GM13976 (cell line): ENCODE data around the gene B2M.
A peak's percentile ranks its signal among the peaks of the same experiment; 100 is the strongest.
"Not testable (repeated sequence)": the region's sequence is repeated elsewhere in the genome, so short reads cannot be mapped to it uniquely, and the experiment has no call there.

Source experiments
- DNase-seq: peaks from one replicate; pipeline ENCODE4 v3.0.0; 2012; ENCODE audit warnings: low spot score
- in situ Hi-C: fragments of 300-500 bp; cut with MboI; formaldehyde crosslinking; loops from one replicate; pipeline ENCODE4 v1.12.0; 2022; ENCODE audit warnings: low sequenced_read_pairs, mixed read lengths, inconsistent platforms; ENCODE audit not compliant: unreplicated experiment
- TF ChIP-seq, protein P1 (sequence below): IDR thresholded peaks from 2 replicates; pipeline ENCODE4 v1.5.1; 2012; ENCODE audit warnings: borderline replicate concordance, mild to moderate bottlenecking; ENCODE audit not compliant: insufficient read depth; ENCODE audit errors: extremely low read depth, missing control alignments, control extremely low read depth

Gene B2M

GRCh38 chr15:44727485-44728231, 16.3 kb downstream of the B2M start:
- in situ Hi-C loops, result no loop called here
- TF ChIP-seq, protein P1, sequence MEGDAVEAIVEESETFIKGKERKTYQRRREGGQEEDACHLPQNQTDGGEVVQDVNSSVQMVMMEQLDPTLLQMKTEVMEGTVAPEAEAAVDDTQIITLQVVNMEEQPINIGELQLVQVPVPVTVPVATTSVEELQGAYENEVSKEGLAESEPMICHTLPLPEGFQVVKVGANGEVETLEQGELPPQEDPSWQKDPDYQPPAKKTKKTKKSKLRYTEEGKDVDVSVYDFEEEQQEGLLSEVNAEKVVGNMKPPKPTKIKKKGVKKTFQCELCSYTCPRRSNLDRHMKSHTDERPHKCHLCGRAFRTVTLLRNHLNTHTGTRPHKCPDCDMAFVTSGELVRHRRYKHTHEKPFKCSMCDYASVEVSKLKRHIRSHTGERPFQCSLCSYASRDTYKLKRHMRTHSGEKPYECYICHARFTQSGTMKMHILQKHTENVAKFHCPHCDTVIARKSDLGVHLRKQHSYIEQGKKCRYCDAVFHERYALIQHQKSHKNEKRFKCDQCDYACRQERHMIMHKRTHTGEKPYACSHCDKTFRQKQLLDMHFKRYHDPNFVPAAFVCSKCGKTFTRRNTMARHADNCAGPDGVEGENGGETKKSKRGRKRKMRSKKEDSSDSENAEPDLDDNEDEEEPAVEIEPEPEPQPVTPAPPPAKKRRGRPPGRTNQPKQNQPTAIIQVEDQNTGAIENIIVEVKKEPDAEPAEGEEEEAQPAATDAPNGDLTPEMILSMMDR, result no peak

GRCh38 chr15:44728232-44728575, 16.9 kb downstream of the B2M start:
- DNase-seq, in situ Hi-C loops: not testable (repeated sequence)

More at GRCh38 chr15:44727485-44728231, 16.3 kb downstream of the B2M start:
- no peak for DNase-seq

GRCh38 chr15:44728576-44729407, 17.5 kb downstream of the B2M start:
- in situ Hi-C loops, result no loop called here
- peak; percentile 88 for DNase-seq
- TF ChIP-seq, protein P1, result no peak

DNA sequence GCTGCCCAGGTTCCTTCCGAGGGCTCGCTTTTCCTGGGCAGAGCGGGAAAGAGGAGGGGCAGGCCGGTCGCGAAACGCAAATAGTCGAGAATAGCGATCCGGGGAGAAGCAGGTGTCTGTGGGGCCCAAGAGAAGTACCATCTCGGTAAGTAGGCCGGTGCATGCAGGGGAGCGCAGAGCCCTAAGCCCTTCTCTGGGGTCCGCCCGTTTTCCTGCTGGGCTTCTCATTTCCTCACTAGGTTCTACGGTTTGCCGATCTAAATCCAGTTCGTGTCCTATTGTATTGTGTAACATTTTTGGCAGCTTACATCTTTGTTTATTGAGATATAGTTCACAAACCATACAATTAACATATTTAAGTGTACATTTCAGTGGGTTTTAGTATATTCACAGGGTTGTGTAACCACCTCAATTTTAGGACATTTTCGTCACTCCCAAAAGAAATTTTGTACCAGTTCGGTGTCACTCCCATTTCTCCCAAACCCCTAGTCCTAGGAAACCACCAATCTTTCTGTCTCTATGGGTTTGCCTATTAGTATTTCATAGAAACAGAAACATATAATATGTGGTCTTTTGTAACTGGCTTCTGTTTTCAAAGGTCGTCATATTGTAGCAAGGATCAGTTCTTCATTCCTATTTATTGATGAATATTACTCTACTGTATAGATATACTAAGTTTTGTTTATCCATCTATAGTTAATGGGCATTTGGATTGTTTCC, 18.3 kb downstream of the B2M start:
- DNase-seq, result no peak
- in situ Hi-C loops, result loop anchor here (10.0 kb wide), 1 partner anchor 145 kb away; no protein-coding TSS in a partner anchor
- TF ChIP-seq, protein P1, result no peak

DNA sequence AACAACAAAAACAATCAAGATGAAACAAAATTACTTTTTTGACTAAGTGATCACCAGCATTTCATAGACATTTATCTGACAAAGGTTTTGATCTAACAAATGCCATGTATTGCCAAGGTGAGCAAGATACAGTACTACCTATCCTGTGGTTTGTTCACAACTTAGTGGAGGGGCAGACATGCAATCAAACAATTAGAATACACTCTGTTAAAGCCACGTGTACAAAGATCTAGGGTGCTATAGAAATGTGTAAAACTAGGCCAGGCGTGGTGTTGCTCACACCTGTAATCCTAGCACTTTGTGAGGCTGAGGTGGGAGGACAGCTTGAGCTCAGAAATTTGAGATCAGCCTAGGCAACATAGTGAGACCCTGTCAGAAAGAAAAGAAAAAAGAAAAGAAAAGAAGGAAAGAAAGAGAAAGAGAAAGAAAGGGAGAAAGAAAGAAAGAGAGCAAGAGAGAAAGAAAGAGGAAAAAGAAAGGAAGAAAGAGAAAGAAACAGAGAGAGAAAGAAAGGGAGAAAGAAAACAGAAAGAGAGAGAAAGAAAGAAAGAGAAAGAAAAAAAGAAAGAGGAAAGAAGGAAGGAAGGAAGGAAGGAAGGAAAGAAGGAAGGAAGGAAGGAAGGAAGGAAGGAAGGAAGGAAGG, 23.6 kb downstream of the B2M start:
- in situ Hi-C loops, result loop anchor here (10.0 kb wide), 1 partner anchor 150 kb away; no protein-coding TSS in a partner anchor
- no peak for DNase-seq
- TF ChIP-seq, protein P1, result no peak

- TF ChIP-seq, protein P1, result no peak
- peak; percentile 29 for DNase-seq
- in situ Hi-C loops, result loop anchor here (10.0 kb wide), 1 partner anchor 151 kb away; no protein-coding TSS in a partner anchor
Observed at GRCh38 chr15:44735482-44736180, 24.3 kb downstream of the B2M start.
